ENCODE results near the gene COA1. TPM values are rescaled to one million over a fixed set of nuclear protein-coding genes. Genes with fewer than 3 reads are reported as not detected.

The COA1 gene
- total RNA-seq, 1 donor from 2014 or later = 102 TPM

- Mint-ChIP-seq H3K27me3 (ENCODE audit: low read depth) (no peaks in the 10 kb centered on the region), H3K27ac (ENCODE audit: unreplicated experiment) (no peak overlapping the region), H3K9me3 (no peaks in the 10 kb centered on the region), H3K4me3 (no peak overlapping the region), H3K4me1 (no peaks in the 10 kb centered on the region), H3K36me3 (ENCODE audit: low read depth) (no peaks in the 10 kb centered on the region)
- no peak for TF ChIP-seq CTCF (conservative IDR thresholded peaks at IDR 0.05)
- no peak for DNase-seq (ENCODE audit: low read depth, low spot score)
Measured at GRCh38 chr7:43695365-43695764, 34.0 kb downstream of the COA1 start.

GRCh38 chr7:43694399-43694748, 34.9 kb downstream of the COA1 start:
- Mint-ChIP-seq H3K4me3 (no peak overlapping the region), H3K36me3 (ENCODE audit: low read depth) (no peaks in the 10 kb centered on the region), H3K27ac (ENCODE audit: unreplicated experiment) (no peak overlapping the region), H3K4me1 (no peaks in the 10 kb centered on the region), H3K9me3 (no peaks in the 10 kb centered on the region), H3K27me3 (ENCODE audit: low read depth) (no peaks in the 10 kb centered on the region)
- TF ChIP-seq CTCF (conservative IDR thresholded peaks at IDR 0.05) = no peak
- no peak for DNase-seq (ENCODE audit: low read depth, low spot score)

- Mint-ChIP-seq H3K27ac (ENCODE audit: unreplicated experiment) (no peak overlapping the region), H3K4me3 (no peak overlapping the region), H3K27me3 (ENCODE audit: low read depth) (no peaks in the 10 kb centered on the region), H3K36me3 (ENCODE audit: low read depth) (no peaks in the 10 kb centered on the region), H3K9me3 (no peaks in the 10 kb centered on the region), H3K4me1 (no peaks in the 10 kb centered on the region)
- TF ChIP-seq CTCF (conservative IDR thresholded peaks at IDR 0.05) = no peak
- no peak for DNase-seq (ENCODE audit: low read depth, low spot score)
Measured at GRCh38 chr7:43693687-43694398, 35.5 kb downstream of the COA1 start.

- H3K27me3 Mint-ChIP-seq (ENCODE audit: low read depth) = no peaks in the 10 kb centered on the region
- H3K36me3 Mint-ChIP-seq (ENCODE audit: low read depth) = peaks cover 7% of the 10 kb centered on the region
- H3K4me1 Mint-ChIP-seq = no peaks in the 10 kb centered on the region
- TF ChIP-seq CTCF (conservative IDR thresholded peaks at IDR 0.05) = no peak
- H3K27ac Mint-ChIP-seq (ENCODE audit: unreplicated experiment) = peak overlapping the region; percentile 22
- DNase-seq (ENCODE audit: low read depth, low spot score) = no peak
- H3K4me3 Mint-ChIP-seq = no peak overlapping the region
- H3K9me3 Mint-ChIP-seq = peaks cover 6% of the 10 kb centered on the region
Measured at GRCh38 chr7:43692582-43693373, 36.5 kb downstream of the COA1 start.

- Mint-ChIP-seq H3K36me3 (ENCODE audit: low read depth) (peaks cover 12% of the 10 kb centered on the region), H3K9me3 (peaks cover 11% of the 10 kb centered on the region), H3K4me1 (no peaks in the 10 kb centered on the region), H3K27ac (ENCODE audit: unreplicated experiment) (no peak overlapping the region), H3K4me3 (no peak overlapping the region), H3K27me3 (ENCODE audit: low read depth) (no peaks in the 10 kb centered on the region)
- TF ChIP-seq CTCF (conservative IDR thresholded peaks at IDR 0.05) = no peak
- no peak for DNase-seq (ENCODE audit: low read depth, low spot score)
Measured at GRCh38 chr7:43691611-43692010, 37.7 kb downstream of the COA1 start.

Measured in neural crest cell (in vitro differentiated cells).